Astrocyte (in vitro differentiated cells and primary cell): ENCODE results near the gene ATP9A. TPM values are rescaled to one million over a fixed set of nuclear protein-coding genes. Genes with fewer than 3 reads are reported as not detected.

ENCODE experiments used
- DNase-seq: peaks from one replicate; pipeline ENCODE4 v3.0.0-alpha.2; 2010; ENCODE audit warnings: low read depth
- FAIRE-seq: peaks from 2 replicates; lab custom pipeline; 2011; peaks lifted over from hg19 to GRCh38; lab: Jason Lieb, UNC
- H2AFZ ChIP-seq: 2 replicates; pipeline ENCODE4 v1.6.0; 2012; ENCODE audit warnings: low read depth, low read length, inconsistent platforms
- H3K27ac ChIP-seq: 2 replicates; pipeline ENCODE4 v1.5.1; 2011; ENCODE audit warnings: low read depth, low read length, inconsistent platforms
- H3K27me3 ChIP-seq: 2 replicates; pipeline ENCODE4 v1.6.0; 2011; ENCODE audit warnings: low read length, inconsistent platforms; ENCODE audit not compliant: insufficient read depth
- H3K36me3 ChIP-seq: 2 replicates; pipeline ENCODE4 v1.5.1; 2011; ENCODE audit warnings: low read length, inconsistent platforms; ENCODE audit not compliant: insufficient read depth
- H3K4me1 ChIP-seq: 2 replicates; pipeline ENCODE4 v1.5.1; 2011; ENCODE audit warnings: low read length, inconsistent platforms; ENCODE audit not compliant: insufficient read depth
- H3K4me2 ChIP-seq: 2 replicates; pipeline ENCODE4 v1.6.0; 2012; ENCODE audit warnings: low read length, inconsistent platforms
- H3K4me3 ChIP-seq: 2 replicates; pipeline ENCODE4 v1.5.1; 2011; ENCODE audit warnings: low read depth, mild to moderate bottlenecking, low read length, inconsistent platforms; ENCODE audit not compliant: insufficient read depth
- H3K79me2 ChIP-seq: 2 replicates; pipeline ENCODE4 v1.6.0; 2012; ENCODE audit warnings: mild to moderate bottlenecking, low read length, inconsistent platforms; ENCODE audit not compliant: insufficient read depth
- H3K9ac ChIP-seq: 2 replicates; pipeline ENCODE4 v1.6.0; 2012; ENCODE audit warnings: mild to moderate bottlenecking, low read length, inconsistent platforms
- H3K9me3 ChIP-seq: 2 replicates; pipeline ENCODE4 v1.5.1; 2012; ENCODE audit warnings: low read depth, mild to moderate bottlenecking, low read length, inconsistent platforms; ENCODE audit not compliant: insufficient read depth
- H4K20me1 ChIP-seq: 2 replicates; pipeline ENCODE4 v1.6.0; 2012; ENCODE audit warnings: low read length, inconsistent platforms; ENCODE audit not compliant: insufficient read depth
- H3K27ac Mint-ChIP-seq: one replicate; pipeline ENCODE4 v1.8.0; 2021; ENCODE audit warnings: mild to moderate bottlenecking, mixed read lengths; ENCODE audit not compliant: unreplicated experiment
- H3K27me3 Mint-ChIP-seq: one replicate; pipeline ENCODE4 v1.8.0; 2021; ENCODE audit warnings: low read depth, mixed read lengths; ENCODE audit not compliant: unreplicated experiment
- H3K36me3 Mint-ChIP-seq: one replicate; pipeline ENCODE4 v1.8.0; 2021; ENCODE audit warnings: low read depth, mixed read lengths; ENCODE audit not compliant: unreplicated experiment
- H3K4me1 Mint-ChIP-seq: one replicate; pipeline ENCODE4 v1.8.0; 2021; ENCODE audit warnings: low read depth, mixed read lengths; ENCODE audit not compliant: unreplicated experiment
- H3K4me3 Mint-ChIP-seq: one replicate; pipeline ENCODE4 v1.8.0; 2021; ENCODE audit warnings: mild to moderate bottlenecking, moderate library complexity, mixed read lengths; ENCODE audit not compliant: unreplicated experiment
- H3K9me3 Mint-ChIP-seq: one replicate; pipeline ENCODE4 v1.8.0; 2021; ENCODE audit warnings: mild to moderate bottlenecking, mixed read lengths; ENCODE audit not compliant: unreplicated experiment
- CTCF ChIP-seq: IDR thresholded peaks from 2 replicates; pipeline ENCODE4 v1.5.1; 2011; ENCODE audit warnings: low read depth, mild to moderate bottlenecking, inconsistent platforms, low read length, moderate library complexity; ENCODE audit not compliant: insufficient read depth
- EZH2 ChIP-seq: IDR thresholded peaks from 2 replicates; pipeline ENCODE4 v1.6.1; 2012; ENCODE audit warnings: mild to moderate bottlenecking, low read length, inconsistent platforms; ENCODE audit not compliant: insufficient read depth
- total RNA-seq: library from RNA; stranded (reverse); gene quantifications from 2 replicates; pipeline ENCODE4 v1.2.1, GENCODE V29; 2021

The ATP9A gene
- total RNA-seq, 1 donor from 2014 or later: 12.9 TPM

GRCh38 chr20:51577432-51578144 is 190.6 kb downstream of the ATP9A start:
- Histone ChIP-seq H3K4me2 (no peak overlapping the region), H3K9me3 (peaks cover 3% of the 10 kb centered on the region), H3K36me3 (no peaks in the 10 kb centered on the region), H3K27ac (no peak overlapping the region), H3K9ac (no peak overlapping the region), H3K27me3 (no peaks in the 10 kb centered on the region), H3K79me2 (no peaks in the 10 kb centered on the region), H3K4me3 (no peak overlapping the region), H2AFZ (no peak overlapping the region), H4K20me1 (no peaks in the 10 kb centered on the region), H3K4me1 (peaks cover 18% of the 10 kb centered on the region)
- Mint-ChIP-seq H3K4me3 (no peak overlapping the region), H3K4me1 (peaks cover 9% of the 10 kb centered on the region), H3K36me3 (peaks cover 4% of the 10 kb centered on the region), H3K27me3 (no peaks in the 10 kb centered on the region), H3K27ac (no peak overlapping the region), H3K9me3 (peaks cover 2% of the 10 kb centered on the region)
- DNase-seq (no peak), FAIRE-seq (no peak)
- no peak for TF ChIP-seq CTCF
- no peak for TF ChIP-seq EZH2

- Histone ChIP-seq H3K9me3 (peaks cover 3% of the 10 kb centered on the region), H3K4me1 (peaks cover 18% of the 10 kb centered on the region), H3K79me2 (no peaks in the 10 kb centered on the region), H3K4me3 (no peak overlapping the region), H3K4me2 (no peak overlapping the region), H2AFZ (no peak overlapping the region), H3K27ac (no peak overlapping the region), H3K36me3 (no peaks in the 10 kb centered on the region), H4K20me1 (no peaks in the 10 kb centered on the region), H3K9ac (no peak overlapping the region), H3K27me3 (no peaks in the 10 kb centered on the region)
- DNase-seq (no peak), FAIRE-seq (no peak)
- Mint-ChIP-seq H3K36me3 (peaks cover 4% of the 10 kb centered on the region), H3K27ac (no peak overlapping the region), H3K9me3 (peaks cover 2% of the 10 kb centered on the region), H3K27me3 (peaks cover 10% of the 10 kb centered on the region), H3K4me1 (peaks cover 9% of the 10 kb centered on the region), H3K4me3 (no peak overlapping the region)
- TF ChIP-seq EZH2 (no peak), CTCF (no peak)
Measured at GRCh38 chr20:51575486-51575885, 192.7 kb downstream of the ATP9A start.
